HCT116 (cell line): ENCODE results near the gene KRT83. TPM values are rescaled to one million over a fixed set of nuclear protein-coding genes. Genes with fewer than 3 reads are reported as not detected.

ENCODE experiments used
- ATAC-seq: fragments of 200-7000 bp; cut with Tn5 transposase; 2 replicates; pipeline ENCODE4 v1.9.1; 2020; ENCODE audit warnings: mild to moderate bottlenecking, moderate library complexity
- BruUV-seq: library from RNA; stranded (reverse); fragments of 400-500 nt; replicated peaks from 2 replicates; lab custom pipeline; 2021; lab: Mats Ljungman, UMichigan
- CTCF ChIA-PET: fragments of 300-600 bp; sonication (Branson Sonifier 250); formaldehyde crosslinking; loops from one replicate; lab custom pipeline; 2021; ENCODE audit warnings: antibody characterized with exemption; lab: Charles Lee
- POLR2A ChIA-PET: fragments of 300-600, 350-600 bp; sonication (Branson Sonifier 250); formaldehyde crosslinking; loops from one replicate; lab custom pipeline; 2021; ENCODE audit warnings: antibody characterized with exemption; lab: Charles Lee
- RAD21 ChIA-PET, 2 experiments: fragments of 300-600 bp; sonication (Branson Sonifier 250); formaldehyde crosslinking; loops; one replicate each; lab custom pipeline; 2023; ENCODE audit warnings: low total read pairs in 2 of 2; ENCODE audit not compliant: uncharacterized antibody in 2 of 2, unreplicated experiment in 2 of 2, low non-redundant PET in 1 of 2; lab: Charles Lee
- DNase-seq: peaks from one replicate; pipeline ENCODE4 v3.0.0-alpha.2; 2010; ENCODE audit warnings: low read depth, low spot score
- H2AFZ ChIP-seq: fragments of 200-600 bp; shearing (Covaris generic), sonication (generic); 2 replicates; pipeline ENCODE4 v1.6.1; 2017; ENCODE audit warnings: low read depth, mixed run types, mixed read lengths, antibody characterized with exemption, low read length; ENCODE audit not compliant: poor library complexity, severe bottlenecking
- H3K27ac ChIP-seq: 2 replicates; pipeline ENCODE4 v1.5.1; 2012; ENCODE audit warnings: low read depth, low read length
- H3K27me3 ChIP-seq: fragments of 200-600 bp; sonication (generic); 2 replicates; pipeline ENCODE4 v1.6.1; 2016; ENCODE audit warnings: mixed run types, low read length, mixed read lengths; ENCODE audit not compliant: insufficient read depth
- H3K36me3 ChIP-seq, 2 experiments: fragments of 200-500 bp in 1 of 2; fragments of 200-600 bp in 1 of 2; sonication (Bioruptor generic) in 1 of 2; sonication (generic) in 1 of 2; 2 replicates each; pipeline versions ENCODE4 v1.5.1 to v1.6.1; 2014 to 2016; ENCODE audit warnings: low read length in 2 of 2, inconsistent platforms in 1 of 2, mixed read lengths in 1 of 2, mixed run types in 1 of 2; ENCODE audit not compliant: insufficient read depth in 2 of 2, control insufficient read depth in 1 of 2
- H3K4me1 ChIP-seq, 2 experiments: fragments of 200-600 bp in 1 of 2; sonication (generic) in 1 of 2; 2 replicates each; pipeline versions ENCODE4 v1.5.1 to v1.6.1; 2012 to 2017; ENCODE audit warnings: low read length in 2 of 2, inconsistent platforms in 1 of 2, mild to moderate bottlenecking in 1 of 2, mixed read lengths in 1 of 2, mixed run types in 1 of 2, moderate library complexity in 1 of 2; ENCODE audit not compliant: insufficient read depth in 2 of 2, control insufficient read depth in 1 of 2
- H3K4me2 ChIP-seq: fragments of 200-600 bp; sonication (generic); 2 replicates; pipeline ENCODE4 v1.6.1; 2017; ENCODE audit warnings: mixed run types, low read length, mixed read lengths
- H3K4me3 ChIP-seq, 2 experiments: fragments of 200-600 bp in 1 of 2; sonication (generic) in 1 of 2; replicated peaks in 1 of 2; 2 replicates each; pipeline ENCODE4 v1.5.1; 2011 to 2016; ENCODE audit warnings: low read length in 2 of 2, control low read depth in 1 of 2, low read depth in 1 of 2, mild to moderate bottlenecking in 1 of 2, mixed read lengths in 1 of 2, mixed run types in 1 of 2
- H3K79me2 ChIP-seq: fragments of 200-600 bp; sonication (generic); 2 replicates; pipeline ENCODE4 v1.6.1; 2017; ENCODE audit warnings: mild to moderate bottlenecking, mixed run types, low read length, moderate library complexity, mixed read lengths; ENCODE audit not compliant: insufficient read depth
- H3K9ac ChIP-seq: fragments of 200-600 bp; sonication (generic); 2 replicates; pipeline ENCODE4 v1.6.1; 2016; ENCODE audit warnings: low read length, mixed read lengths
- H3K9me2 ChIP-seq: fragments of 200-600 bp; sonication (generic), shearing (Covaris generic); 2 replicates; pipeline ENCODE4 v1.6.1; 2017; ENCODE audit warnings: mixed run types, mild to moderate bottlenecking, moderate library complexity; ENCODE audit not compliant: insufficient read depth
- H3K9me3 ChIP-seq, 2 experiments: fragments of 200-500 bp in 1 of 2; fragments of 200-600 bp in 1 of 2; sonication (Bioruptor generic) in 1 of 2; sonication (generic) in 1 of 2; 2 replicates each; pipeline ENCODE4 v1.6.1; 2014 to 2017; ENCODE audit warnings: low read length in 2 of 2, mixed read lengths in 2 of 2, inconsistent platforms in 1 of 2, low read depth in 1 of 2, mild to moderate bottlenecking in 1 of 2, mixed run types in 1 of 2, moderate library complexity in 1 of 2; ENCODE audit not compliant: control insufficient read depth in 1 of 2, insufficient read depth in 1 of 2
- H4K20me1 ChIP-seq: fragments of 200-600 bp; sonication (generic), shearing (Covaris generic); 2 replicates; pipeline ENCODE4 v1.6.1; 2017; ENCODE audit warnings: mixed run types, mild to moderate bottlenecking, moderate library complexity; ENCODE audit not compliant: insufficient read depth
- CEBPB ChIP-seq: IDR thresholded peaks from 2 replicates; pipeline ENCODE4 v1.6.1; 2012; ENCODE audit warnings: low read depth
- CTCF ChIP-seq, 3 experiments: fragments of 200-600 bp in 1 of 3; sonication (generic) in 1 of 3; IDR thresholded peaks in 2 of 3; conservative IDR thresholded peaks in 1 of 3; 2 replicates each; pipeline ENCODE4 v1.5.1; 2012 to 2017; ENCODE audit warnings: low read depth in 2 of 3, low read length in 2 of 3, antibody characterized with exemption in 1 of 3, borderline replicate concordance in 1 of 3, control low read depth in 1 of 3, mild to moderate bottlenecking in 1 of 3, mixed read lengths in 1 of 3, mixed run types in 1 of 3, moderate library complexity in 1 of 3; ENCODE audit not compliant: insufficient read depth in 1 of 3
- EGR1 ChIP-seq: IDR thresholded peaks from 2 replicates; pipeline ENCODE4 v1.6.1; 2012; ENCODE audit warnings: low read depth
- ELF1 ChIP-seq: IDR thresholded peaks from 2 replicates; pipeline ENCODE4 v1.6.1; 2012; ENCODE audit warnings: low read depth, borderline replicate concordance
- EZH2 ChIP-seq: fragments of 200-600 bp; sonication (generic); IDR thresholded peaks from 2 replicates; pipeline ENCODE4 v1.6.1; 2017; ENCODE audit warnings: antibody characterized with exemption, mixed run types
- FOSL1 ChIP-seq: IDR thresholded peaks from 2 replicates; pipeline ENCODE4 v1.6.1; 2012; ENCODE audit warnings: low read depth
- POLR2A ChIP-seq: IDR thresholded peaks from 2 replicates; pipeline ENCODE4 v1.7.0; 2011; ENCODE audit warnings: borderline replicate concordance; ENCODE audit not compliant: insufficient read depth, insufficient read length; ENCODE audit errors: extremely low read depth
- SIN3A ChIP-seq: IDR thresholded peaks from 2 replicates; pipeline ENCODE4 v1.6.1; 2012; ENCODE audit warnings: low read depth
- SP1 ChIP-seq: IDR thresholded peaks from 2 replicates; pipeline ENCODE4 v1.6.1; 2012; ENCODE audit warnings: low read depth
- ZBTB33 ChIP-seq: IDR thresholded peaks from 2 replicates; pipeline ENCODE4 v1.6.1; 2011; ENCODE audit warnings: mild to moderate bottlenecking, low read length, moderate library complexity; ENCODE audit not compliant: insufficient replicate concordance; ENCODE audit errors: extremely low read depth
- ZFX ChIP-seq: fragments of 450-650 bp; IDR thresholded peaks from 2 replicates; pipeline ENCODE4 v1.6.1; 2017
- ZNF274 ChIP-seq: fragments of 200-500 bp; sonication (Bioruptor generic); IDR thresholded peaks from 2 replicates; pipeline ENCODE4 v1.6.1; 2014; ENCODE audit warnings: mild to moderate bottlenecking, low read depth, low read length, inconsistent platforms
- intact Hi-C: fragments of 100-400 bp; cut with micrococcal nuclease; formaldehyde crosslinking; loops from 2 replicates; pipeline ENCODE4 v1.10.0; 2022
- total RNA-seq: library from RNA; stranded (reverse); gene quantifications from one replicate; pipeline ENCODE4 v1.2.1, GENCODE V29; 2021; ENCODE audit not compliant: unreplicated experiment
- TF ChIP-seq, protein P1 (sequence below): IDR thresholded peaks from 2 replicates; pipeline ENCODE4 v1.6.1; 2012
- TF ChIP-seq, protein P2 (sequence below): IDR thresholded peaks from 2 replicates; pipeline ENCODE4 v1.6.1; 2012

KRT83 gene
- total RNA-seq, 1 experiment from 2014 or later = not detected

DNA sequence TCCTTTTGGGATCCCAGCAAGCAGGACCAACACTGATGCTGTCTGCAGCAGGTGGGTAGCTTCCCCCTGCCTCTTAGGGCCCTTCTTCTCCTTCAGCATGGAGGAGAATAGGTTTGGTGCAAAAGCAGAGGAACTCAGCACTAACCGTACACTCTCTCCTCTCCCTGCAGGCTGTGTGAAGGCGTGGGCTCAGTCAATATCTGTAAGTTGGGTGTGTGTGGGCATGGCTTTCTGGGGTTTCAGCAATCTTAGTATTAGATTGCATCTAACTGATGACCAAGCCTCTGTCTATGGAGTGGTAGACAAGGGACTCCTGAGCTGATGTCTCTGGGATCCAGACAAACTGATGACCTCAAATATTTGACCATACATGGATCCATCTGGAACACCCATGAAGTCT is 31.8 kb upstream of the KRT83 start:
- Histone ChIP-seq H2AFZ (no peak overlapping the region), H3K27ac (no peak overlapping the region), H3K4me3 (no peak overlapping the region), H3K4me1 (no peaks in the 10 kb centered on the region), H3K9ac (no peak overlapping the region), H3K36me3 (no peaks in the 10 kb centered on the region), H3K79me2 (no peaks in the 10 kb centered on the region), H3K4me2 (no peak overlapping the region), H4K20me1 (no peaks in the 10 kb centered on the region), H3K27me3 (no peaks in the 10 kb centered on the region; the same call in 1 of the 2 replicates), H3K9me3 (no peaks in the 10 kb centered on the region), H3K9me2 (no peaks in the 10 kb centered on the region)
- no TSS peak for BruUV-seq
- no peak for TF ChIP-seq ZBTB33
- TF ChIP-seq ZFX = no peak
- no peak for TF ChIP-seq POLR2A
- no peak for TF ChIP-seq SIN3A
- TF ChIP-seq EGR1 = no peak
- DNase-seq (no peak), ATAC-seq (no peak)
- ChIA-PET POLR2A (no interaction called here), RAD21 (no interaction called here), CTCF (interaction anchor here (0.8 to 2.3 kb wide), 2 partner anchors 20 to 25 kb away, joined by 3 to 6 read pairs; no protein-coding TSS in a partner anchor)
- intact Hi-C loops = no loop called here

DNA sequence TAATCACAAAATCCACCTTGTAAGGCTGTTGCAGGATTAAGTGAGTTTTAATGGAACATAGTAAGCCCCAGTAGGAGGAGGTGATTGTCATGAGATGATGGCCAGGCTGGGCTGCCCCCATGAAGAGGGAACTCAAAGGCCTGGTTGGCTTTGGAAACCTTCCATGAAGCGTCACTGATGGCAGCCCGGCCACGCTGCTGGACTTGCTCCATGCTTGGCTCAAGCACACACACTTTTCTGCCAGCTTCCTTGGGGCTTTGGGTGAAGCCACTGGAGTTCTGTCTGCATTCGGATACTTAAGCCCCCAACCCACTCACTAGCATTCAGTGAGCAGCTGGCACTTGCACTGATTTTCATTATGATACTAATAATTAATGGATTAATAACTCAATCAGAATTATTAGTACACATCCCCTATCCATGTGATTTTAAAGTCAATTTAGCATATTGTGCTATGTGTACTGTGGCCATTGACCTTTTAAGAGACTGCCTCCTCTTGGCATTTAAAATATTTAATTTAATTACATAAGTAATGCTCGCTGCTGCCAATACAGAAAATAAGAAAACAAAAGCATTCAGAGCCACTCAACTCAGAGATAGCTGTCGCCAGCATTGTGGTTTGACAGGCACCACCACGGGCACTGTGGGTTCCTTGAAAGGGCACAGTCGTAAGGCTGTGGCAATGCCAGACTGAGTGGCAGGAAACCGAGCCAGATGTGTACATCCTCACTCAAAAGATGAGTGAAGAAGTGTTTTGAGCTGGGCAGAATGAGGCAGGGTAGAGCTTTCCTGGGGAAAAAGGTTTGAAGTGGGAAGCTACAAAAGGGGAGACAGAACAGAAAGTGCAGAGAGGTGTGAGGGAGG is 30.2 kb upstream of the KRT83 start:
- H3K9me2 ChIP-seq = no peaks in the 10 kb centered on the region
- no peak for TF ChIP-seq CTCF (IDR thresholded peaks at IDR 0.05 in 2 of 3, conservative IDR thresholded peaks at IDR 0.05 in 1 of 3; ENCODE audit: borderline replicate concordance in 1 of 3, insufficient read depth in 1 of 3, low read depth in 2 of 3, low read length in 2 of 3)
- TF ChIP-seq CEBPB = no peak
- TF ChIP-seq, protein P1, sequence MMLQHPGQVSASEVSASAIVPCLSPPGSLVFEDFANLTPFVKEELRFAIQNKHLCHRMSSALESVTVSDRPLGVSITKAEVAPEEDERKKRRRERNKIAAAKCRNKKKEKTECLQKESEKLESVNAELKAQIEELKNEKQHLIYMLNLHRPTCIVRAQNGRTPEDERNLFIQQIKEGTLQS = no peak
- no peak for TF ChIP-seq SP1
- TF ChIP-seq FOSL1 = no peak
- TF ChIP-seq ZNF274 = no peak
- no peak for TF ChIP-seq EZH2
- TF ChIP-seq ELF1 = no peak
- TF ChIP-seq, protein P2, sequence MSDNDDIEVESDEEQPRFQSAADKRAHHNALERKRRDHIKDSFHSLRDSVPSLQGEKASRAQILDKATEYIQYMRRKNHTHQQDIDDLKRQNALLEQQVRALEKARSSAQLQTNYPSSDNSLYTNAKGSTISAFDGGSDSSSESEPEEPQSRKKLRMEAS = no peak

More for the DNA sequence above, 30.2 kb upstream of the KRT83 start:
- H3K9me3 ChIP-seq = no peaks in the 10 kb centered on the region
- no peak overlapping the region for H3K4me2 ChIP-seq
- no peak overlapping the region for H3K9ac ChIP-seq
- H3K4me3 ChIP-seq = no peak overlapping the region
- DNase-seq = no peak
- H3K79me2 ChIP-seq = no peaks in the 10 kb centered on the region
- H3K27ac ChIP-seq = no peak overlapping the region
- ATAC-seq = no peak
- intact Hi-C loops = no loop called here
- H3K36me3 ChIP-seq = no peaks in the 10 kb centered on the region
- H4K20me1 ChIP-seq = no peaks in the 10 kb centered on the region
- CTCF ChIA-PET = interaction anchor here (1.8 to 2.3 kb wide), 2 partner anchors 10 to 24 kb away, joined by 6 read pairs; no protein-coding TSS in a partner anchor
- no peak overlapping the region for H2AFZ ChIP-seq
- BruUV-seq = no TSS peak
- POLR2A ChIA-PET = no interaction called here
- H3K4me1 ChIP-seq = peaks cover 0 to 7% of the 10 kb centered on the region in 2 experiments; a peak in 1 of 4 replicates
- RAD21 ChIA-PET = no interaction called here
- no peaks in the 10 kb centered on the region; the same call in 1 of the 2 replicates for H3K27me3 ChIP-seq
